IMR-90 (cell line): ENCODE results near the gene STAT1. TPM values are rescaled to one million over a fixed set of nuclear protein-coding genes. Genes with fewer than 3 reads are reported as not detected.
A peak's percentile ranks its signal among the peaks of the same experiment; 100 is the strongest.

Source experiments
- ATAC-seq: fragments of 200-7000 bp; cut with Tn5 transposase; 2 replicates; pipeline ENCODE4 v1.9.1; 2020; ENCODE audit warnings: low read depth, mild to moderate bottlenecking, moderate library complexity
- BruUV-seq: library from RNA; stranded (reverse); fragments of 400-500 nt; replicated peaks from 2 replicates; lab custom pipeline; 2021; lab: Mats Ljungman, UMichigan
- CTCF ChIA-PET: fragments of 300-600 bp; formaldehyde crosslinking; extraction: SDS; loops from one replicate; lab custom pipeline; 2021; ENCODE audit warnings: antibody characterized with exemption; lab: Yijun Ruan, JAX
- POLR2A ChIA-PET: fragments of 300-600 bp; sonication (Branson Sonifier 250); formaldehyde crosslinking; loops from one replicate; lab custom pipeline; 2022; ENCODE audit warnings: antibody characterized with exemption; ENCODE audit not compliant: unreplicated experiment; lab: Charles Lee
- DNase-seq: peaks from one replicate; pipeline ENCODE4 v3.0.0; 2013
- H2AFZ ChIP-seq: replicated peaks from 2 replicates; pipeline ENCODE3; 2013; ENCODE audit warnings: low read length, mild to moderate bottlenecking; ENCODE audit not compliant: poor library complexity
- H2AK5ac ChIP-seq: 2 replicates; pipeline ENCODE4 v1.6.1; 2013; ENCODE audit warnings: low read depth, low read length, inconsistent platforms
- H2AK9ac ChIP-seq: replicated peaks from 2 replicates; pipeline ENCODE3; 2013; ENCODE audit warnings: mild to moderate bottlenecking, low read depth, low read length, moderate library complexity; ENCODE audit not compliant: poor library complexity
- H2BK120ac ChIP-seq: 2 replicates; pipeline ENCODE4 v1.6.1; 2013; ENCODE audit warnings: low read depth, low read length, inconsistent platforms
- H2BK15ac ChIP-seq: 3 replicates; pipeline ENCODE4 v1.6.1; 2013; ENCODE audit warnings: low read depth, low read length, inconsistent platforms
- H2BK20ac ChIP-seq: 2 replicates; pipeline ENCODE4 v1.6.1; 2013; ENCODE audit warnings: low read depth, mild to moderate bottlenecking, inconsistent platforms, low read length, moderate library complexity
- H2BK5ac ChIP-seq: 2 replicates; pipeline ENCODE4 v1.6.1; 2013; ENCODE audit warnings: mild to moderate bottlenecking, low read depth, low read length, inconsistent platforms; ENCODE audit not compliant: poor library complexity, severe bottlenecking
- H3K14ac ChIP-seq: replicated peaks from 2 replicates; pipeline ENCODE4 v1.6.1; 2013; ENCODE audit warnings: low read depth, low read length, inconsistent platforms
- H3K18ac ChIP-seq: 2 replicates; pipeline ENCODE4 v1.6.1; 2013; ENCODE audit warnings: low read depth, low read length, control low read depth
- H3K23ac ChIP-seq: 2 replicates; pipeline ENCODE4 v1.6.1; 2013; ENCODE audit warnings: low read depth, low read length, inconsistent platforms
- H3K27ac ChIP-seq: 2 replicates; pipeline ENCODE4 v1.5.1; 2013; ENCODE audit warnings: mild to moderate bottlenecking, control low read depth, low read length; ENCODE audit not compliant: insufficient read depth
- H3K27me3 ChIP-seq: 2 replicates; pipeline ENCODE4 v1.6.1; 2013; ENCODE audit warnings: low read length; ENCODE audit not compliant: control insufficient read depth, insufficient read depth
- H3K36me3 ChIP-seq: 2 replicates; pipeline ENCODE4 v1.6.1; 2013; ENCODE audit warnings: low read length, mixed read lengths; ENCODE audit not compliant: control insufficient read depth, insufficient read depth
- H3K4ac ChIP-seq: 2 replicates; pipeline ENCODE4 v1.6.1; 2013; ENCODE audit warnings: low read depth, low read length, inconsistent platforms
- H3K4me1 ChIP-seq: 2 replicates; pipeline ENCODE4 v1.6.1; 2013; ENCODE audit warnings: low read length, mixed read lengths; ENCODE audit not compliant: control insufficient read depth, insufficient read depth
- H3K4me2 ChIP-seq: 2 replicates; pipeline ENCODE4 v1.6.1; 2013; ENCODE audit warnings: low read depth, mild to moderate bottlenecking, control low read depth, low read length, moderate library complexity
- H3K4me3 ChIP-seq: 2 replicates; pipeline ENCODE4 v1.5.1; 2013; ENCODE audit warnings: low read depth, mild to moderate bottlenecking, control low read depth, low read length, moderate library complexity; ENCODE audit not compliant: insufficient read depth
- H3K56ac ChIP-seq: 2 replicates; pipeline ENCODE4 v1.6.1; 2013; ENCODE audit warnings: low read length, inconsistent platforms; ENCODE audit not compliant: insufficient read depth; ENCODE audit errors: extremely low read depth
- H3K79me1 ChIP-seq, 2 experiments: 2 replicates each; pipeline ENCODE4 v1.6.1; 2013; ENCODE audit warnings: low read length in 2 of 2, inconsistent platforms in 1 of 2, low read depth in 1 of 2
- H3K9ac ChIP-seq: 2 replicates; pipeline ENCODE4 v1.6.1; 2013; ENCODE audit warnings: low read depth, low read length, control low read depth
- H3K9me1 ChIP-seq: 2 replicates; pipeline ENCODE4 v1.6.1; 2013; ENCODE audit warnings: low read length, inconsistent platforms; ENCODE audit not compliant: insufficient read depth
- H3K9me3 ChIP-seq: 2 replicates; pipeline ENCODE4 v1.6.1; 2013; ENCODE audit warnings: low read length; ENCODE audit not compliant: control insufficient read depth, insufficient read depth
- H4K20me1 ChIP-seq: 2 replicates; pipeline ENCODE4 v1.6.1; 2013; ENCODE audit warnings: low read length, inconsistent platforms; ENCODE audit not compliant: insufficient read depth
- H4K5ac ChIP-seq: 2 replicates; pipeline ENCODE4 v1.6.1; 2013; ENCODE audit warnings: mild to moderate bottlenecking, low read depth, low read length, control low read depth
- H4K8ac ChIP-seq, 2 experiments: 2 replicates each; pipeline ENCODE4 v1.6.1; 2013; ENCODE audit warnings: low read depth in 2 of 2, low read length in 2 of 2, control low read depth in 1 of 2, inconsistent platforms in 1 of 2
- H4K91ac ChIP-seq: 2 replicates; pipeline ENCODE4 v1.6.1; 2013; ENCODE audit warnings: low read depth, low read length, inconsistent platforms; ENCODE audit not compliant: insufficient read depth
- CEBPB ChIP-seq: IDR thresholded peaks from 2 replicates; pipeline ENCODE4 v1.6.1; 2012; ENCODE audit warnings: low read depth, low read length, improper control_type of control experiment
- CHD1 ChIP-seq: IDR thresholded peaks from 2 replicates; pipeline ENCODE4 v1.6.1; 2012; ENCODE audit warnings: low read depth, low read length, improper control_type of control experiment
- FOS ChIP-seq: fragments of 150-350 bp; IDR thresholded peaks from 2 replicates; pipeline ENCODE4 v1.6.1; 2016; ENCODE audit warnings: low read depth, low read length
- MAFK ChIP-seq: IDR thresholded peaks from 2 replicates; pipeline ENCODE4 v1.6.1; 2012; ENCODE audit warnings: low read depth, low read length, improper control_type of control experiment
- MAZ ChIP-seq: IDR thresholded peaks from 2 replicates; pipeline ENCODE4 v1.6.1; 2012; ENCODE audit warnings: low read depth, mild to moderate bottlenecking, low read length, improper control_type of control experiment, moderate library complexity, borderline replicate concordance
- MXI1 ChIP-seq: IDR thresholded peaks from 2 replicates; pipeline ENCODE4 v1.6.1; 2012; ENCODE audit warnings: low read depth, mild to moderate bottlenecking, low read length, moderate library complexity, borderline replicate concordance
- NFE2L2 ChIP-seq: fragments of 150-350 bp; IDR thresholded peaks from 2 replicates; pipeline ENCODE4 v1.6.1; 2016; ENCODE audit warnings: low read depth, mild to moderate bottlenecking, low read length
- POLR2A ChIP-seq: IDR thresholded peaks from 2 replicates; pipeline ENCODE4 v1.6.1; 2012; ENCODE audit warnings: mild to moderate bottlenecking, low read depth, low read length
- RAD21 ChIP-seq: IDR thresholded peaks from 2 replicates; pipeline ENCODE4 v1.6.1; 2012; ENCODE audit warnings: low read length, improper control_type of control experiment
- RCOR1 ChIP-seq: IDR thresholded peaks from 2 replicates; pipeline ENCODE4 v1.6.1; 2012; ENCODE audit warnings: mild to moderate bottlenecking, low read length, improper control_type of control experiment; ENCODE audit not compliant: insufficient replicate concordance
- RFX5 ChIP-seq: IDR thresholded peaks from 2 replicates; pipeline ENCODE4 v1.8.0; 2012; ENCODE audit warnings: low read depth, mild to moderate bottlenecking, low read length, moderate library complexity
- SMC3 ChIP-seq: fragments of 150-350 bp; IDR thresholded peaks from 2 replicates; pipeline ENCODE4 v1.6.1; 2016; ENCODE audit warnings: low read depth, mild to moderate bottlenecking, antibody characterized with exemption, low read length, moderate library complexity
- USF2 ChIP-seq: fragments of 150-350 bp; IDR thresholded peaks from 2 replicates; pipeline ENCODE4 v1.6.1; 2017; ENCODE audit warnings: mild to moderate bottlenecking, antibody characterized with exemption, low read length, low read depth
- WGBS, 2 experiments: methylation state at CpG; one replicate each; pipeline versions ENCODE4 v1.1.5 to v1.1.7; 2013; ENCODE audit warnings: missing lambda C conversion rate in 2 of 2; ENCODE audit not compliant: insufficient read length in 1 of 2; ENCODE audit errors: extremely low coverage in 2 of 2; 5-methylcytosine and 5-hydroxymethylcytosine counted together
- dilution Hi-C: fragments of 300-500 bp; cut with HindIII; formaldehyde crosslinking; loops from one replicate; pipeline ENCODE4 v1.14.3; 2018; ENCODE audit warnings: low sequenced_read_pairs; ENCODE audit not compliant: unreplicated experiment
- in situ Hi-C: fragments of 300-500 bp; cut with MboI; formaldehyde crosslinking; loops from 3 replicates; pipeline ENCODE4 v1.14.3; 2019; ENCODE audit warnings: low sequenced_read_pairs, inconsistent platforms, mixed read lengths
- intact Hi-C: fragments of 100-400 bp; cut with micrococcal nuclease; formaldehyde crosslinking; loops from 2 replicates; pipeline ENCODE4 v1.10.0; 2022
- polyA plus RNA-seq, 3 experiments: library from polyadenylated mRNA; depleted of rRNA; stranded (reverse); fragments of >200 nt; gene quantifications; 2 replicates each; pipeline ENCODE4 v1.2.3, GENCODE V29; 2012; ENCODE audit warnings: low replicate concordance in 1 of 3
- total RNA-seq: library from RNA; depleted of rRNA; stranded (reverse); fragments of >200 nt; gene quantifications from 2 replicates; pipeline ENCODE4 v1.2.3, GENCODE V29; 2012
- TF ChIP-seq, protein P1 (sequence below): fragments of 150-350 bp; IDR thresholded peaks from 2 replicates; pipeline ENCODE4 v1.6.1; 2016; ENCODE audit warnings: low read depth, mild to moderate bottlenecking, low read length, moderate library complexity, borderline replicate concordance
- TF ChIP-seq, protein P2 (sequence below): conservative IDR thresholded peaks from 2 replicates; pipeline ENCODE4 v1.5.1; 2012; ENCODE audit warnings: mild to moderate bottlenecking, low read depth, low read length, improper control_type of control experiment

Gene STAT1
- total and polyA plus RNA-seq, 2 of the 4 experiments (the other 2 are of a cell fraction), result 43.2 to 67.9 TPM

- POLR2A ChIA-PET, result no interaction called here
- no peak for DNase-seq
Measured at GRCh38 chr2:190970160-190970559, 43.8 kb downstream of the STAT1 start.

More at GRCh38 chr2:190970160-190970559, 43.8 kb downstream of the STAT1 start:
- Histone ChIP-seq H3K4me3 (no peak overlapping the region), H3K56ac (no peak overlapping the region), H3K79me1 (0 out of 4 replicates have a peak, but pooled peaks cover 0 to 3% of the 10 kb centered on the region in 2 experiments), H2BK5ac (no peak overlapping the region), H4K5ac (no peak overlapping the region), H3K23ac (no peak overlapping the region), H3K36me3 (peaks cover 44% of the 10 kb centered on the region), H2BK120ac (no peak overlapping the region), H3K4me2 (no peak overlapping the region), H2AK5ac (no peak overlapping the region), H2BK20ac (no peak overlapping the region), H4K8ac (no peak overlapping the region), H3K4me1 (no peaks in the 10 kb centered on the region; the same call in 1 of the 2 replicates), H3K14ac (no peak overlapping the region), H3K9ac (no peak overlapping the region), H2AFZ (no peak overlapping the region), H3K27ac (no peak overlapping the region), H4K91ac (no peak overlapping the region), H3K18ac (no peak overlapping the region), H3K9me3 (no peaks in the 10 kb centered on the region), H3K9me1 (peaks cover 2% of the 10 kb centered on the region; the same call in 1 of the 2 replicates), H2BK15ac (no peak overlapping the region), H2AK9ac (no peak overlapping the region), H4K20me1 (no peaks in the 10 kb centered on the region), H3K4ac (no peak overlapping the region), H3K27me3 (no peaks in the 10 kb centered on the region)
- CTCF ChIA-PET, result no interaction called here
- intact Hi-C loops (no loop called here), in situ Hi-C loops (no loop called here), dilution Hi-C loops (no loop called here)
- no peak for ATAC-seq
- no peak for TF ChIP-seq CHD1
- TF ChIP-seq, protein P1, sequence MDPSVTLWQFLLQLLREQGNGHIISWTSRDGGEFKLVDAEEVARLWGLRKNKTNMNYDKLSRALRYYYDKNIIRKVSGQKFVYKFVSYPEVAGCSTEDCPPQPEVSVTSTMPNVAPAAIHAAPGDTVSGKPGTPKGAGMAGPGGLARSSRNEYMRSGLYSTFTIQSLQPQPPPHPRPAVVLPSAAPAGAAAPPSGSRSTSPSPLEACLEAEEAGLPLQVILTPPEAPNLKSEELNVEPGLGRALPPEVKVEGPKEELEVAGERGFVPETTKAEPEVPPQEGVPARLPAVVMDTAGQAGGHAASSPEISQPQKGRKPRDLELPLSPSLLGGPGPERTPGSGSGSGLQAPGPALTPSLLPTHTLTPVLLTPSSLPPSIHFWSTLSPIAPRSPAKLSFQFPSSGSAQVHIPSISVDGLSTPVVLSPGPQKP, result no peak
- no peak for TF ChIP-seq USF2
- no peak for TF ChIP-seq MXI1
- no peak for TF ChIP-seq FOS
- TF ChIP-seq NFE2L2, result no peak
- no peak for TF ChIP-seq MAZ
- TF ChIP-seq RFX5, result no peak
- TF ChIP-seq, protein P2, sequence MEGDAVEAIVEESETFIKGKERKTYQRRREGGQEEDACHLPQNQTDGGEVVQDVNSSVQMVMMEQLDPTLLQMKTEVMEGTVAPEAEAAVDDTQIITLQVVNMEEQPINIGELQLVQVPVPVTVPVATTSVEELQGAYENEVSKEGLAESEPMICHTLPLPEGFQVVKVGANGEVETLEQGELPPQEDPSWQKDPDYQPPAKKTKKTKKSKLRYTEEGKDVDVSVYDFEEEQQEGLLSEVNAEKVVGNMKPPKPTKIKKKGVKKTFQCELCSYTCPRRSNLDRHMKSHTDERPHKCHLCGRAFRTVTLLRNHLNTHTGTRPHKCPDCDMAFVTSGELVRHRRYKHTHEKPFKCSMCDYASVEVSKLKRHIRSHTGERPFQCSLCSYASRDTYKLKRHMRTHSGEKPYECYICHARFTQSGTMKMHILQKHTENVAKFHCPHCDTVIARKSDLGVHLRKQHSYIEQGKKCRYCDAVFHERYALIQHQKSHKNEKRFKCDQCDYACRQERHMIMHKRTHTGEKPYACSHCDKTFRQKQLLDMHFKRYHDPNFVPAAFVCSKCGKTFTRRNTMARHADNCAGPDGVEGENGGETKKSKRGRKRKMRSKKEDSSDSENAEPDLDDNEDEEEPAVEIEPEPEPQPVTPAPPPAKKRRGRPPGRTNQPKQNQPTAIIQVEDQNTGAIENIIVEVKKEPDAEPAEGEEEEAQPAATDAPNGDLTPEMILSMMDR, result no peak
- TF ChIP-seq SMC3, result no peak
- no peak for TF ChIP-seq CEBPB
- no peak for TF ChIP-seq MAFK
- TF ChIP-seq POLR2A, result no peak
- TF ChIP-seq RAD21, result no peak
- no peak for TF ChIP-seq RCOR1
- WGBS, 2 experiments, result no CpG with 5 or more reads among the region's 3 CpGs
- TSS peak; percentile 85 for BruUV-seq
